NT2/D1 (cell line): ENCODE data around the gene PCYOX1L.

ENCODE experiments used
- SUZ12 ChIP-seq: IDR thresholded peaks from 2 replicates; pipeline ENCODE4 v1.6.1; 2011; ENCODE audit not compliant: insufficient read length, insufficient read depth; ENCODE audit errors: extremely low read depth
- YY1 ChIP-seq: IDR thresholded peaks from 2 replicates; pipeline ENCODE4 v1.6.1; 2011; ENCODE audit not compliant: insufficient read length, insufficient read depth
- ZNF274 ChIP-seq: IDR thresholded peaks from 2 replicates; pipeline ENCODE4 v1.6.1; 2011; ENCODE audit warnings: mild to moderate bottlenecking, low read depth, low read length

- TF ChIP-seq ZNF274 (no peak), YY1 (no peak), SUZ12 (no peak)
These were observed 32.0 kb upstream of the PCYOX1L start for GRCh38 chr5:149325894-149326293.
